Brain microvascular endothelial cell (primary cell): ENCODE data around the gene BATF.

ENCODE experiments used
- DNase-seq: peaks from one replicate; pipeline ENCODE4 v3.0.0-alpha.2; 2020
- H3K27ac ChIP-seq: fragments of 250-450 bp; sonication (Bioruptor Pico); 2 replicates; pipeline ENCODE4 v1.5.1; 2020; ENCODE audit warnings: mild to moderate bottlenecking, moderate library complexity
- H3K27me3 ChIP-seq: fragments of 250-450 bp; sonication (Bioruptor Pico); replicated peaks from 2 replicates; pipeline ENCODE4 v1.5.1; 2020; ENCODE audit warnings: mild to moderate bottlenecking
- H3K36me3 ChIP-seq: fragments of 250-450 bp; sonication (Bioruptor Pico); replicated peaks from 2 replicates; pipeline ENCODE4 v1.5.1; 2020; ENCODE audit warnings: mild to moderate bottlenecking
- H3K4me3 ChIP-seq: 2 replicates; pipeline ENCODE4 v1.5.1; 2011; ENCODE audit warnings: low read depth, mild to moderate bottlenecking, control low read depth, low read length, moderate library complexity
- CTCF ChIP-seq: IDR thresholded peaks from 2 replicates; pipeline ENCODE4 v1.5.1; 2011; ENCODE audit warnings: low read depth, mild to moderate bottlenecking, moderate library complexity, low read length, control low read depth, inconsistent platforms; ENCODE audit errors: missing control alignments
- in situ Hi-C: cut with HindIII; loops from 2 replicates; pipeline ENCODE4 v1.10.0; 2017; ENCODE audit warnings: low sequenced_read_pairs, low pct_ligation_motif_present

The BATF gene

GRCh38 chr14:75553761-75554364 lies 31.6 kb downstream of the BATF start:
- in situ Hi-C loops, result no loop called here
- H3K36me3 ChIP-seq, result no peaks in the 10 kb centered on the region
- no peak overlapping the region for H3K4me3 ChIP-seq
- no peak for TF ChIP-seq CTCF
- no peak overlapping the region for H3K27ac ChIP-seq
- DNase-seq, result no peak
- H3K27me3 ChIP-seq, result no peaks in the 10 kb centered on the region

GRCh38 chr14:75554482-75554881 lies 32.2 kb downstream of the BATF start:
- Histone ChIP-seq H3K27ac (no peak overlapping the region), H3K4me3 (no peak overlapping the region), H3K27me3 (no peaks in the 10 kb centered on the region), H3K36me3 (no peaks in the 10 kb centered on the region)
- DNase-seq, result no peak
- in situ Hi-C loops, result no loop called here
- no peak for TF ChIP-seq CTCF

GRCh38 chr14:75558440-75558839 lies 36.2 kb downstream of the BATF start:
- Histone ChIP-seq H3K4me3 (no peak overlapping the region), H3K27me3 (no peaks in the 10 kb centered on the region), H3K36me3 (no peaks in the 10 kb centered on the region), H3K27ac (no peak overlapping the region)
- TF ChIP-seq CTCF, result no peak
- in situ Hi-C loops, result no loop called here
- DNase-seq, result no peak

GRCh38 chr14:75559045-75559444 lies 36.8 kb downstream of the BATF start:
- no peak overlapping the region for H3K4me3 ChIP-seq
- H3K36me3 ChIP-seq, result no peaks in the 10 kb centered on the region
- H3K27ac ChIP-seq, result no peak overlapping the region
- DNase-seq, result no peak
- H3K27me3 ChIP-seq, result no peaks in the 10 kb centered on the region
- TF ChIP-seq CTCF, result no peak
- in situ Hi-C loops, result no loop called here

- Histone ChIP-seq H3K36me3 (no peaks in the 10 kb centered on the region), H3K4me3 (no peak overlapping the region), H3K27me3 (no peaks in the 10 kb centered on the region), H3K27ac (no peak overlapping the region)
- DNase-seq, result no peak
- TF ChIP-seq CTCF, result no peak
- in situ Hi-C loops, result no loop called here
Observed at GRCh38 chr14:75559451-75560222, 37.4 kb downstream of the BATF start.
